Neural progenitor cell (in vitro differentiated cells): ENCODE results near the gene TUFT1.

Source experiments
- EZH2 ChIP-seq: fragments of 200-600 bp; sonication (generic); IDR thresholded peaks from 2 replicates; pipeline ENCODE4 v1.6.1; 2017; ENCODE audit warnings: antibody characterized with exemption, mild to moderate bottlenecking, moderate library complexity
- TF ChIP-seq, protein P1 (sequence below): fragments of 200-600 bp; sonication (generic); IDR thresholded peaks from 2 replicates; pipeline ENCODE4 v1.5.1; 2017; ENCODE audit warnings: antibody characterized with exemption, mild to moderate bottlenecking

DNA sequence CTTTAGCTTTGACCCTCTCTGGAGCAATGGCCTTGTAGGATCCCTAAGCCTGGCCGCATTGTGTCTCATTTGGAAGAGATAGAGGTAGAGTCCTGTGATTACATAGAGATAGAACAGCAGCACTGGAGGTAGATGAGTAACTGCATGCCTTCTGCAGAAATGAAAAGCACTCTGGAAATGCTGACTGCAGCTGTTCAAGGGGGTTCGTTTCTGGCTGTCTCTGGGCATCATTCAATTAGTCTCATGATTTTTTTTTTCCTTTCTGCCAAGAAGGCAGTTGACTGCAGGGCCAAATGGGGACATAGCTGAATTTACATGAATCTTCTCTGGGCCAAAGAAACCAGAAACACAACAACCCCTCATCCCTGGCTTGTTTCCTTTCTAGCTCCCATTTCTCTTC is 43.7 kb downstream of the TUFT1 start:
- TF ChIP-seq, protein P1, sequence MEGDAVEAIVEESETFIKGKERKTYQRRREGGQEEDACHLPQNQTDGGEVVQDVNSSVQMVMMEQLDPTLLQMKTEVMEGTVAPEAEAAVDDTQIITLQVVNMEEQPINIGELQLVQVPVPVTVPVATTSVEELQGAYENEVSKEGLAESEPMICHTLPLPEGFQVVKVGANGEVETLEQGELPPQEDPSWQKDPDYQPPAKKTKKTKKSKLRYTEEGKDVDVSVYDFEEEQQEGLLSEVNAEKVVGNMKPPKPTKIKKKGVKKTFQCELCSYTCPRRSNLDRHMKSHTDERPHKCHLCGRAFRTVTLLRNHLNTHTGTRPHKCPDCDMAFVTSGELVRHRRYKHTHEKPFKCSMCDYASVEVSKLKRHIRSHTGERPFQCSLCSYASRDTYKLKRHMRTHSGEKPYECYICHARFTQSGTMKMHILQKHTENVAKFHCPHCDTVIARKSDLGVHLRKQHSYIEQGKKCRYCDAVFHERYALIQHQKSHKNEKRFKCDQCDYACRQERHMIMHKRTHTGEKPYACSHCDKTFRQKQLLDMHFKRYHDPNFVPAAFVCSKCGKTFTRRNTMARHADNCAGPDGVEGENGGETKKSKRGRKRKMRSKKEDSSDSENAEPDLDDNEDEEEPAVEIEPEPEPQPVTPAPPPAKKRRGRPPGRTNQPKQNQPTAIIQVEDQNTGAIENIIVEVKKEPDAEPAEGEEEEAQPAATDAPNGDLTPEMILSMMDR, result no peak
- no peak for TF ChIP-seq EZH2
